OCI-LY1 (cell line): ENCODE data around the gene CFD.

Experiments
- CTCF ChIP-seq: fragments of 200-600 bp; sonication (generic), shearing (Covaris generic); IDR thresholded peaks from 2 replicates; pipeline ENCODE4 v1.5.1; 2017; ENCODE audit warnings: mild to moderate bottlenecking, antibody characterized with exemption, low read length, moderate library complexity, mixed read lengths
- EZH2 ChIP-seq: fragments of 200-600 bp; sonication (generic), shearing (Covaris generic); IDR thresholded peaks from 2 replicates; pipeline ENCODE4 v1.8.0; 2017; ENCODE audit warnings: borderline replicate concordance, mixed run types, mild to moderate bottlenecking, antibody characterized with exemption, low read length, moderate library complexity, mixed read lengths

- TF ChIP-seq CTCF (no peak), EZH2 (no peak)
These were observed 46.7 kb upstream of the CFD start for GRCh38 chr19:812747-813218.
